Measurements from ENCODE around the gene LACRT.

The LACRT gene

GRCh38 chr12:54625598-54625997, 9.1 kb downstream of the LACRT start:
- H3K4me3 ChIP-seq (ENCODE audit: low read length), result no peak overlapping the region
- no peak for DNase-seq (ENCODE audit: low read depth)
- TF ChIP-seq CTCF (conservative IDR thresholded peaks at IDR 0.05; ENCODE audit: low read depth, low read length), result no peak

GRCh38 chr12:54624315-54625279, 10.1 kb downstream of the LACRT start:
- no peak for DNase-seq (ENCODE audit: low read depth)
- no peak overlapping the region for H3K4me3 ChIP-seq (ENCODE audit: low read length)
- no peak for TF ChIP-seq CTCF (conservative IDR thresholded peaks at IDR 0.05; ENCODE audit: low read depth, low read length)

- DNase-seq (ENCODE audit: low read depth), result no peak
- H3K4me3 ChIP-seq (ENCODE audit: low read length), result no peak overlapping the region
- TF ChIP-seq CTCF (conservative IDR thresholded peaks at IDR 0.05; ENCODE audit: low read depth, low read length), result peak; percentile 42
Observed at GRCh38 chr12:54622463-54623183, 12.1 kb downstream of the LACRT start.

GRCh38 chr12:54616933-54617680, 17.6 kb downstream of the LACRT start:
- no peak overlapping the region for H3K4me3 ChIP-seq (ENCODE audit: low read length)
- no peak for DNase-seq (ENCODE audit: low read depth)
- TF ChIP-seq CTCF (conservative IDR thresholded peaks at IDR 0.05; ENCODE audit: low read depth, low read length), result no peak

- DNase-seq (ENCODE audit: low read depth), result no peak
- TF ChIP-seq CTCF (conservative IDR thresholded peaks at IDR 0.05; ENCODE audit: low read depth, low read length), result no peak
- no peak overlapping the region for H3K4me3 ChIP-seq (ENCODE audit: low read length)
Observed at GRCh38 chr12:54612225-54612750, 22.4 kb downstream of the LACRT start.

- no peak for TF ChIP-seq CTCF (conservative IDR thresholded peaks at IDR 0.05; ENCODE audit: low read depth, low read length)
- no peak for DNase-seq (ENCODE audit: low read depth)
- H3K4me3 ChIP-seq (ENCODE audit: low read length), result no peak overlapping the region
Observed at GRCh38 chr12:54611715-54612149, 23.0 kb downstream of the LACRT start.

All from retinal pigment epithelial cell (primary cell).